Measurements from ENCODE around the gene TMA16.

TMA16 gene

DNA sequence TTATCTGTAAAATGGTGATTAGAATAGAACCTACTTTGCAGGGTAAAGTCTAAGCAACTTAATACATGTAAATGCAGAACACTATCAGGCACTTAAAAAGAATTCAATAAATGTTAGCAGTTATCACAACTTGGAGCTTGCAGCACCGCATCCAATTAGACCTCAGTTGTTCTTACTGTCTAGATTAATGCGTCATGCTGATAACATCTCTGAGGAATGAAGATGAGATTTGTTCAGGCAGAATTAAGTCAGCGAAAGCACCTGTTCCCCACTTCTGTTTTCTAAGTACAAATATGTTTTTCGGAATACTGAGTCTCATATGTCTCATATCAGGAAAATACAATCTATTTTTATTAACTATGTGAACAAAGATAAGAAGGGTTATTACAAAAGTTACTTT lies 58.7 kb downstream of the TMA16 start:
- TF ChIP-seq CTCF (IDR thresholded peaks at IDR 0.05; ENCODE audit: low read depth, low read length, missing control alignments): no peak
- H3K4me3 ChIP-seq (ENCODE audit: low read depth, low read length): no peak overlapping the region
- no peak for DNase-seq (ENCODE audit: low read depth)
- in situ Hi-C loops (cut with HindIII; ENCODE audit: low sequenced_read_pairs): loop anchor here (25.0 kb wide), 1 partner anchor 459 kb away; no protein-coding TSS in a partner anchor

DNA sequence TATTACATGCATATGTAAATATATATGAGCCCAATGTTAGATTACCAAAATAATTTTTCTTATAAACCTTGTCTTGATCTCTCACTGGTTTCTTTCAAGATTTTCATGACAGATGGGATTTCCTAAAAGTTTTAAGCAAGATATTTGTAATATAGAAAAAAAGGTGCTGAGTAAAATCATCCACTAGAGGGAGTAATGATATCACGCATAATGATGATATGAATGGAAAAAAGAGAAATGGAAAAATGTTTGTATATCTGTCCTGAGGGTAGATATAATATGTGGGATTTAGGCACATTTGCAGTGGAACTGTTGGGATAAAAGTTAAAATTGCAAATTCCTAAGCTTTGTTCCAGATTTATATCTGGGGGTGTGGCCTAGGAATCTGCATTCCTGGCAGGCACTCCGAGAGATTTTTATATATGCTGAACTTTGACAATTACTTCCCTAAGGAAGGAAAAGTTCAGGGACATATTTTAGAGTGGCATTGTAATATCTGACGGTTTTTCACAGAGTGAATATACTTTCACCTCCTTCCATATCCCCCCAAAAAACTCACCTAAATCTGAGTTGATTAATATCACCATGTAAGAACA lies 60.5 kb downstream of the TMA16 start:
- no peak for DNase-seq (ENCODE audit: low read depth)
- in situ Hi-C loops (cut with HindIII; ENCODE audit: low sequenced_read_pairs): loop anchor here (25.0 kb wide), 1 partner anchor 457 kb away; no protein-coding TSS in a partner anchor
- H3K4me3 ChIP-seq (ENCODE audit: low read depth, low read length): no peak overlapping the region
- TF ChIP-seq CTCF (IDR thresholded peaks at IDR 0.05; ENCODE audit: low read depth, low read length, missing control alignments): peak; percentile 33

- no peak overlapping the region for H3K4me3 ChIP-seq (ENCODE audit: low read depth, low read length)
- DNase-seq (ENCODE audit: low read depth): no peak
- in situ Hi-C loops (cut with HindIII; ENCODE audit: low sequenced_read_pairs): loop anchor here (25.0 kb wide), 1 partner anchor 456 kb away; no protein-coding TSS in a partner anchor
- TF ChIP-seq CTCF (IDR thresholded peaks at IDR 0.05; ENCODE audit: low read depth, low read length, missing control alignments): no peak
Measured at GRCh38 chr4:163556177-163556576, 61.7 kb downstream of the TMA16 start.

- no peak for TF ChIP-seq CTCF (IDR thresholded peaks at IDR 0.05; ENCODE audit: low read depth, low read length, missing control alignments)
- H3K4me3 ChIP-seq (ENCODE audit: low read depth, low read length): no peak overlapping the region
- DNase-seq (ENCODE audit: low read depth): no peak
- in situ Hi-C loops (cut with HindIII; ENCODE audit: low sequenced_read_pairs): loop anchor here (25.0 kb wide), 1 partner anchor 455 kb away; no protein-coding TSS in a partner anchor
Measured at GRCh38 chr4:163556650-163557391, 62.3 kb downstream of the TMA16 start.

- no peak for DNase-seq (ENCODE audit: low read depth)
- in situ Hi-C loops (cut with HindIII; ENCODE audit: low sequenced_read_pairs): loop anchor here (25.0 kb wide), 1 partner anchor 454 kb away; no protein-coding TSS in a partner anchor
- TF ChIP-seq CTCF (IDR thresholded peaks at IDR 0.05; ENCODE audit: low read depth, low read length, missing control alignments): no peak
- H3K4me3 ChIP-seq (ENCODE audit: low read depth, low read length): no peak overlapping the region
Measured at GRCh38 chr4:163558539-163559044, 64.1 kb downstream of the TMA16 start.

DNA sequence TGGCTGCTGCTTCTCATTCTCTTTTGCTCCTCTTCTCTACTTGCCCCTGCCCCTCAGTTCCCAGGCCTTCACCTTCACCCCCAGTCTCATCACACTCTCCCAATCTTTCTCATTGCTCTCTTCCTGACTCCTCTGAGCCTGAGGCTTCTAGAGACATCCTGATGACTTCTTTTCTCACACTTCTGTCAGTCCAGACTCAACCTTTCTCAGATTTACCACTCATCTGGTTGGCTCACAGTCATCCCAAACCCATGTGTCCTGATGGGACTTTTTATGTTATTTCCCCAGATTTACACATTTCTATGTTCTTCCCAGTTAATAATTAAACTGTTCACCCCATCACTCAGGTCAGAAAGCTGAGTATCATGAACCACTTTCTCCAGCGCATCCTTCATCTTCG lies 68.0 kb downstream of the TMA16 start:
- TF ChIP-seq CTCF (IDR thresholded peaks at IDR 0.05; ENCODE audit: low read depth, low read length, missing control alignments): no peak
- DNase-seq (ENCODE audit: low read depth): no peak
- in situ Hi-C loops (cut with HindIII; ENCODE audit: low sequenced_read_pairs): loop anchor here (25.0 kb wide), 1 partner anchor 450 kb away; no protein-coding TSS in a partner anchor
- H3K4me3 ChIP-seq (ENCODE audit: low read depth, low read length): no peak overlapping the region

Data from astrocyte of the cerebellum (primary cell).